Measurements from ENCODE around the gene CNN2. TPM values are rescaled to one million over a fixed set of nuclear protein-coding genes. Genes with fewer than 3 reads are reported as not detected.

Gene CNN2
- total RNA-seq, 1 experiment from 2014 or later = 524 TPM

GRCh38 chr19:1081301-1082164 is 55.1 kb downstream of the CNN2 start:
- Histone ChIP-seq H3K79me1 (ENCODE audit: insufficient read depth, low read depth, low read length, poor library complexity, severe bottlenecking) (no peaks in the 10 kb centered on the region), H2BK5ac (ENCODE audit: insufficient read length, low read length) (no peak overlapping the region), H3K4me2 (ENCODE audit: insufficient read depth, insufficient read length, low read length) (peak overlapping the region; percentile 7), H3K9ac (ENCODE audit: extremely low read depth, insufficient read length, low read length) (no peak overlapping the region), H4K91ac (ENCODE audit: insufficient read length, low read depth, low read length) (no peak overlapping the region), H3K27me3 (ENCODE audit: insufficient read depth, low read length) (no peaks in the 10 kb centered on the region), H2AK5ac (ENCODE audit: insufficient read length, low read length) (no peak overlapping the region), H3K23ac (ENCODE audit: insufficient read length, low read depth, low read length) (no peak overlapping the region), H4K20me1 (ENCODE audit: control insufficient read depth, insufficient read depth, insufficient read length) (no peaks in the 10 kb centered on the region), H3K14ac (ENCODE audit: insufficient read depth, low read length) (no peak overlapping the region), H3K4ac (ENCODE audit: low read depth, low read length) (no peak overlapping the region), H2BK120ac (ENCODE audit: low read depth, low read length, poor library complexity, severe bottlenecking) (no peak overlapping the region), H3K27ac (ENCODE audit: insufficient read length, low read depth, low read length) (no peak overlapping the region), H2BK20ac (ENCODE audit: low read depth, low read length, poor library complexity, severe bottlenecking) (no peak overlapping the region), H3K18ac (ENCODE audit: insufficient read length, low read depth, low read length) (no peak overlapping the region), H3K9me3 (ENCODE audit: control insufficient read depth, low read depth, low read length) (no peaks in the 10 kb centered on the region), H2BK15ac (ENCODE audit: low read depth, low read length) (no peak overlapping the region), H4K5ac (ENCODE audit: insufficient read length, low read depth, low read length) (no peak overlapping the region), H3K23me2 (ENCODE audit: insufficient read length, low read depth, low read length, poor library complexity, severe bottlenecking) (no peaks in the 10 kb centered on the region), H2BK12ac (ENCODE audit: insufficient read length, low read depth, low read length) (no peak overlapping the region), H4K8ac (replicated peaks; ENCODE audit: insufficient read length, low read depth, low read length) (no peak overlapping the region), H2AFZ (ENCODE audit: low read length) (no peak overlapping the region), H3K4me1 (ENCODE audit: insufficient read depth, low read length) (no peaks in the 10 kb centered on the region), H3K56ac (ENCODE audit: insufficient read length, low read depth, low read length) (no peak overlapping the region), H3T11ph (ENCODE audit: low read length) (no peak overlapping the region), H3K79me2 (ENCODE audit: insufficient read depth, low read length) (no peaks in the 10 kb centered on the region)
- WGBS (ENCODE audit: extremely low coverage, insufficient read length, low lambda C conversion rate) = no CpG with 5 or more reads among the region's 58 CpGs
- H3K9me3 Mint-ChIP-seq = no peaks in the 10 kb centered on the region
- peak overlapping the region in 1 of 2 experiments; percentile 52; a peak in 3 of 5 replicates for H3K4me3 Mint-ChIP-seq
- H3K27ac Mint-ChIP-seq = peak overlapping the region; percentile 79 to 84 (median 81); a peak in 4 of 7 replicates
- peaks cover 10 to 45% (median 42%) of the 10 kb centered on the region in 3 experiments; a peak in 6 of 7 replicates for H3K36me3 Mint-ChIP-seq (ENCODE audit: insufficient read depth in 1 of 3, low read depth in 3 of 3)
- DNase-seq = no peak
- TF ChIP-seq CTCF (conservative IDR thresholded peaks at IDR 0.05) = peak; percentile 46; the same call in 2 of the 3 replicates
- H3K27me3 Mint-ChIP-seq (ENCODE audit: low read depth) = peaks cover 1% of the 10 kb centered on the region
- peaks cover 3 to 9% of the 10 kb centered on the region in 2 experiments; a peak in 2 of 4 replicates for H3K4me1 Mint-ChIP-seq

Measured in H9 (cell line).